SK-N-SH treated with all-trans-retinoic acid at 6 μM for 48 hours (cell line): Measurements from ENCODE around the gene HES4.

Experiments
- ATAC-seq: fragments of 200-7000 bp; cut with Tn5 transposase; 3 replicates; pipeline ENCODE4 v1.9.1; 2020; ENCODE audit warnings: mild to moderate bottlenecking, moderate library complexity
- ARNTL ChIP-seq: fragments of 450-650 bp; formaldehyde crosslinking; IDR thresholded peaks from 2 replicates; pipeline ENCODE4 v1.5.0; 2020; ENCODE audit warnings: low read depth, mild to moderate bottlenecking, moderate library complexity, borderline replicate concordance
- CREB5 ChIP-seq: fragments of 250-450 bp; sonication (Bioruptor Pico); IDR thresholded peaks from 2 replicates; pipeline ENCODE4 v1.5.1; 2020; ENCODE audit warnings: low read depth, mild to moderate bottlenecking, moderate library complexity
- CSDC2 ChIP-seq: fragments of 250-450 bp; sonication (Bioruptor Pico); IDR thresholded peaks from 2 replicates; pipeline ENCODE4 v1.5.0; 2020; ENCODE audit warnings: mild to moderate bottlenecking, moderate library complexity
- GLIS3 ChIP-seq: fragments of 250-450 bp; sonication (Bioruptor Pico); IDR thresholded peaks from 2 replicates; pipeline ENCODE4 v1.5.0; 2020; ENCODE audit warnings: mild to moderate bottlenecking, moderate library complexity
- ISL1 ChIP-seq: fragments of 250-450 bp; sonication (Bioruptor Pico); IDR thresholded peaks from 2 replicates; pipeline ENCODE4 v2.1.2; 2022; ENCODE audit warnings: mild to moderate bottlenecking, moderate library complexity
- POU6F1 ChIP-seq: fragments of 250-450 bp; sonication (Bioruptor Pico); IDR thresholded peaks from 2 replicates; pipeline ENCODE4 v1.8.0; 2021; ENCODE audit warnings: low read depth, mild to moderate bottlenecking, moderate library complexity, borderline replicate concordance
- PPARA ChIP-seq: fragments of 250-450 bp; sonication (Bioruptor Pico); IDR thresholded peaks from 2 replicates; pipeline ENCODE4 v1.5.0; 2020; ENCODE audit warnings: mild to moderate bottlenecking, borderline replicate concordance
- RARB ChIP-seq: fragments of 250-450 bp; sonication (Bioruptor Pico); IDR thresholded peaks from 2 replicates; pipeline ENCODE4 v1.8.0; 2021; ENCODE audit warnings: mild to moderate bottlenecking, moderate library complexity
- SNAI2 ChIP-seq: fragments of 250-450 bp; sonication (Bioruptor Pico); IDR thresholded peaks from 2 replicates; pipeline ENCODE4 v1.5.0; 2020; ENCODE audit warnings: mild to moderate bottlenecking, moderate library complexity
- TOX ChIP-seq: fragments of 250-450 bp; sonication (Bioruptor Pico); IDR thresholded peaks from 2 replicates; pipeline ENCODE4 v1.8.0; 2021; ENCODE audit warnings: mild to moderate bottlenecking, moderate library complexity, borderline replicate concordance
- TSHZ2 ChIP-seq: fragments of 250-450 bp; sonication (Bioruptor Pico); IDR thresholded peaks from 2 replicates; pipeline ENCODE4 v1.5.0; 2020; ENCODE audit warnings: mild to moderate bottlenecking, moderate library complexity
- ZC3H10 ChIP-seq: fragments of 250-450 bp; sonication (Bioruptor Pico); IDR thresholded peaks from 2 replicates; pipeline ENCODE4 v1.5.1; 2021; ENCODE audit warnings: mild to moderate bottlenecking, moderate library complexity
- ZFP3 ChIP-seq: fragments of 250-450 bp; sonication (Bioruptor Pico); IDR thresholded peaks from 2 replicates; pipeline ENCODE4 v1.5.0; 2020; ENCODE audit warnings: mild to moderate bottlenecking, moderate library complexity
- ZNF565 ChIP-seq: fragments of 450-650 bp; formaldehyde crosslinking; conservative IDR thresholded peaks from 2 replicates; pipeline ENCODE4 v1.5.0; 2020; ENCODE audit warnings: low read depth, mild to moderate bottlenecking, moderate library complexity
- ZNF70 ChIP-seq: fragments of 450-650 bp; formaldehyde crosslinking; IDR thresholded peaks from 2 replicates; pipeline ENCODE4 v1.5.0; 2020; ENCODE audit warnings: mild to moderate bottlenecking, moderate library complexity
- ZNF8 ChIP-seq: fragments of 450-650 bp; formaldehyde crosslinking; IDR thresholded peaks from 2 replicates; pipeline ENCODE4 v1.5.0; 2020; ENCODE audit warnings: mild to moderate bottlenecking, moderate library complexity

Gene HES4

GRCh38 chr1:1022302-1023009 is 22.6 kb upstream of the HES4 start (continued):
- no peak for TF ChIP-seq TSHZ2 (CRISPR knock-in tag)
- TF ChIP-seq ZC3H10 (CRISPR knock-in tag), result no peak
- no peak for TF ChIP-seq POU6F1 (CRISPR knock-in tag)

GRCh38 chr1:1021920-1022259 is 22.0 kb upstream of the HES4 start:
- no peak for ATAC-seq

GRCh38 chr1:1021010-1021919 is 21.4 kb upstream of the HES4 start:
- peak; percentile 43 for ATAC-seq
- no peak for TF ChIP-seq ZC3H10 (CRISPR knock-in tag)
- no peak for TF ChIP-seq ZNF70 (CRISPR knock-in tag)
- TF ChIP-seq GLIS3 (CRISPR knock-in tag), result no peak
- TF ChIP-seq ARNTL (CRISPR knock-in tag), result no peak
- TF ChIP-seq TSHZ2 (CRISPR knock-in tag), result no peak
- TF ChIP-seq SNAI2, result no peak
- no peak for TF ChIP-seq POU6F1 (CRISPR knock-in tag)
- TF ChIP-seq CSDC2, result no peak
- TF ChIP-seq ISL1 (CRISPR knock-in tag), result no peak
- no peak for TF ChIP-seq TOX (CRISPR knock-in tag)

More at GRCh38 chr1:1021920-1022259, 22.0 kb upstream of the HES4 start:
- TF ChIP-seq ZNF8, result no peak
- TF ChIP-seq CSDC2, result no peak
- no peak for TF ChIP-seq CREB5
- TF ChIP-seq ARNTL (CRISPR knock-in tag), result no peak
- TF ChIP-seq ZNF565 (CRISPR knock-in tag), result no peak
- no peak for TF ChIP-seq TOX (CRISPR knock-in tag)
- TF ChIP-seq GLIS3 (CRISPR knock-in tag), result no peak
- no peak for TF ChIP-seq ZFP3 (CRISPR knock-in tag)
- TF ChIP-seq PPARA, result no peak
- TF ChIP-seq RARB (CRISPR knock-in tag), result no peak
- no peak for TF ChIP-seq TSHZ2 (CRISPR knock-in tag)
- no peak for TF ChIP-seq ISL1 (CRISPR knock-in tag)
